Muscle of back (tissue), 11 donors: ENCODE data around the gene MAGEA9B. TPM values are rescaled to one million over a fixed set of nuclear protein-coding genes. Genes with fewer than 3 reads are reported as not detected.
"Not testable (repeated sequence)": the region's sequence is repeated elsewhere in the genome, so short reads cannot be mapped to it uniquely, and the experiment has no call there.

Source experiments
- DNase-seq, 3 donors: peaks; one replicate each; pipeline versions ENCODE4 v3.0.0 to v3.0.0-alpha.2; 2013
- polyA plus RNA-seq, 10 donors: library from polyadenylated mRNA; unstranded; fragments of 120-200 nt; gene quantifications; one replicate each; pipeline ENCODE4 v1.2.1, GENCODE V29; 2013; ENCODE audit not compliant: insufficient read length in 10 of 10

Gene MAGEA9B
- polyA plus RNA-seq, 10 donors: not detected

DNA sequence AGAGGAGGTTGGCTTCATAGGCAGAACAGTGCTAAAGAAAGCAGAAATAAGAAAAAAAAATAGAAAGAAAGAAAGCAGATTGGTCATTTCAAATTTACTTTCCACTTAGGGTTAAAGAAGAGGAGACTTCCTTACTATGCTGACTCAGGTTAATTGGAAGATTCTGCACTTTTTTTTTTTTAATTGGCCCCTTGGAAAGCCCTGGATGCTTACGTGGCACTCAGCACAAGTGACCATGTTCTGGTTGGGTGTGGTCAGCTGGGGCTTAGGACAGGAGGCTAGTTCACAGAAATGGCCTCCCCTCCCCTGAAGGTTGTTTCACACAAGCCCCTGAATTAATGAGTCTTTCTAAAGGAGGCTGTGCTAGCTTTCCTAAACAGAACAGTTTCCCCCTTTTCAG lies 14.5 kb downstream of the MAGEA9B start:
- DNase-seq: no peak

DNA sequence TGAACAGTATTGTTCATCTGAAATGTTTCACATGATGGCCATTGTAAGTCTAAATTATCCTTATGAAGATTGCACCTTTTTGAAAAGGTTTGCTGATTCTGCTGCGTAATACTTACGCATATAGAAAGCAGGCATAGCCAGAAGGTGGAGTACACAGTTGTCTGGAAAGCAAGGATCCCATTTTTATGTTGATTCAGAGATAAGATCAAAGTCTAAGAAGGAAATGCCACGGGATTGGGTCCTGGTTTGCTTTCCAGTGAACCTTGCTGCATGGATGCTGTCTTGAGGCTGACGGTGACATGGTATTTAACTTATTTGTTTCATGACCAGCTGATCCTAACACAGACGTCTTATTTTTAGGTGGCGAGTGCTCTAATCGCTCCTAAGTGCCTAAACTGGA lies 15.5 kb downstream of the MAGEA9B start:
- no peak for DNase-seq

DNA sequence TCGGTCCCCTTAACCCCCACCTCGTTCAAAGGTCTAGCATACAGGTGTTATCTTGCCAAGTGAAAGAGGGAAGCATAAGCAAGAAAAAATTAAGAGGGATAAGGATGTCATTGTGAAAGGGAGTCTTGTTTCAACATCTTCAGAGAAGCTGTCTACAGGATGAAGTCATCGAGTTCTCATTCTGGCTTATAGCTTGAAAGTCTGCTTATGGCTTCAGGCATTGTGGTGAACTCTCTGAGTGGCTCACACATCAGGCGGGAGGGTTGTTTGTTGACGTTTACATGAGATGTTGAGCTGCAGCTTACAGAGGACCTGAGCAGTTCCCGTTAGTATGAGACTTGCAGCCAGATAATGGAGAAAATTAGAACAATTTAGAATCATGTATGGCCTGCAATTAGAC lies 16.6 kb downstream of the MAGEA9B start:
- no peak for DNase-seq

DNA sequence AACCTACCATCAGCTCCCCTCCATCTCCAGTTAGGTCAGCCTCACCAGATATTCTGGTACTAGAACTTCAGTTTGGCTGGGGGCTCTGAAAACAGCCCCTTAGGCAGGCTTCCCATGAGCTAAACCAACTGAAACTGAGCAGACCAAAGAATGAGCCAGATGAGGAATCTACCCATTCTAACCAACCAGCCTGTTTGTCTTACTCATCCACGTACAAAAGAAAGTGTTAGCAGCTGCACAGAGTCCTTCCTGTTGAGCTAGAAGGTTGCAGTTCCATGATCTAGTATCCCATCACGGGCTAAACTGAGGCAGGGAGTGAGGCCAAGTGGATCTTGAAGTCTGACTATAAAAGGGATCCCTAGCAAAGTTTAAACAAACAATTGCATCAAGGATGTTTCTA lies 17.5 kb downstream of the MAGEA9B start:
- no peak for DNase-seq

DNA sequence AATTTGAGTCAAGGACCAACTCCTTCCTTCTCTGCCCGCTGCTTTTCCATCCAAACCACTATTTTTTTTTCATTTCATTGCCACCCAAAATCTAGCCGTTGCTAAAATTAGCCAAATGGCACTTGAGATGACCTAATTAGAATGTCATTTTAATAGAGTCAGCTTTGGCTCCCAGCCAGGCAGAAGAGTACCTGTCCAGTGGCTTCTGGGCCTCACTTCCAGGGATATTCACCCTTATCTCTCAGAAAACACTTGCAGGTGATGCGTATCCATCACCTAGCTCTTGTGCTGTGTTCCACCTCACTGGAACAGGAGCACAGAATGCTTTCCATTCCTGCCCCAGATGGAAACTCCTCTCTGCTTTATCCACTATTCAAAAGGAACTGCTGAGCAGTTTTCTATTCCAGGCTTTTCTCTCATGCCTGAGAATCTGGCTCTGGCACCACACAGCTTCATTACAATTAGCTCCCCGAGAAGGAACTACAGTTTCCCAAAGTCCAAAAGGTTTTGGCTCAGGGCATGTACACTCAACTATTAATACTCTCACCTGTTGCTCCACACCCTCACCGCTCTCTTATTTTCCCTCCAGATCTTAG lies 18.5 kb downstream of the MAGEA9B start:
- DNase-seq: no peak

DNA sequence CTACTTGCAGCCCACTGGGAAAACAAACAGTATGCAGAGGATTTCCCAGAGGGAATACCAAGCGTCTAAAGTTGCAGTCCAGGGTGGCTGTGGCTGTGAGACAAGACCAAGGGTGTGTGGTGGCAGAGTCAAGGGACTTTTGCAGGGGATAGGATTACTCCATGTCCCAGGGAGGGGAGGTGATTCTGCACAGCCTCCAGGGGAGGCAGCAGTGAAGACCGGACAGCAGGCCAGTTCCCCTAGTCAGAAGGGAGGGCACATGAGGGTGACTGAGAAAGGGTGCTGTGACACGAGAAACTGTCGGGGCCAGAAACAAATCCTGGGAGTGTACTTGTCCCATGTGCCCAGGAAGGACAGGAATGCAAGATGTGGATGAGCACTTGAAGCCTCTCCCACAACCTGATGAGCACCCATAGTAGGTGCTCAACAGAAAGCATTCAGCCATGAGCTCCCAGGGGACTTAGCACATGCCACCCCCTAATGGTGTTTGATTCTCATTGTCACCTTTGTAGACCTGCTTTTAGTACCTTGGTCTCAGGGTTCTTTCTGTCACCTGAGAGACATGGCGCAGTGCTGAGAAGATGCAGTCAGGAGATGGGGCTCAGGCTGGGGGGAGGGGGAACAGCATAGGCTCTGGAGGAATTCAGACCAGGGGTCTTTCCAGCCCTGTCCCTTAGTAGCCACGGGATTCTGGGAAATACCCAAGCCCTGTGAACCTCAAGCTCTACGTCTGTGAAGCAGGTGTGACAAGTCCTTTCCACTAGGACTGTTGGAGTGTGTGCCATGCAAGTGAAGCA lies 19.4 kb downstream of the MAGEA9B start:
- DNase-seq: no peak

DNA sequence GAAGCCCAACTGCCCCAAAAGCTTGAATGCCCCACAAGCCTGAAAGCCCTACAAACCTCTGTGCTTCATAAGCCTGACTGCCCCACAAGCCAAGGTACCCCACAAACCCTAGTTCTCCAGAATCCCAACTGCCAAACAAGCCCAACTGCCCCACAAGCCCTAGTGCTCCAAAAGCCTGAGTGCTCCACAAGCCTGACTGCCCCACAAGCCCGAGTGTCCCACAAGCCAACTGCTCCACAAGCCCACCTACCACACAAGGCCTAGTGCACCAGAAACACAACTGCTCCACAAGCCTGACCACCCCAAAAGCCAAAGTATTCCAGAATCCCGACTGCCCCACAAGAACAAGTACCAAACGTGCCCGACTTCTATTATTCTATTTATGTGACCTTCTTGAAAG lies 23.9 kb downstream of the MAGEA9B start:
- DNase-seq: no peak

DNA sequence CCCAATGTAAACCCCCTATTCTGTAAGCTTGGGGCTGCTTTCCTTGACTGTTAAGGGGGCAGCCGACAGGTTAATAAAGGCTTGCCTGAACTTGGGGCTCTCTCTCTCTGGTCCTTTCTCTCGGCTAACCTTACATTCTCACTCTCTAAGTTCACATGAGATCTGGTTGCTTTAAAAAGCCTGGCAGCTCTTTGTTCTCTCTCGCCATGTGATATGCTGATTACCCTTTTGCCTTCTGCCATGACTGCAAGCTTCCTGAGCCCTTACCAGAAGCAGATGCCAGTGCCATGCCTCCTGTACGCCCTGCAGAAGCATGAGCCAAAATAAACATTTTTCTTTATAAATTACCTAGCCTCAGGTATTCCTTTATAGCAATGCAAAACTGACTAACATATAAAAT lies 32.0 kb downstream of the MAGEA9B start:
- not testable (repeated sequence) for DNase-seq

DNA sequence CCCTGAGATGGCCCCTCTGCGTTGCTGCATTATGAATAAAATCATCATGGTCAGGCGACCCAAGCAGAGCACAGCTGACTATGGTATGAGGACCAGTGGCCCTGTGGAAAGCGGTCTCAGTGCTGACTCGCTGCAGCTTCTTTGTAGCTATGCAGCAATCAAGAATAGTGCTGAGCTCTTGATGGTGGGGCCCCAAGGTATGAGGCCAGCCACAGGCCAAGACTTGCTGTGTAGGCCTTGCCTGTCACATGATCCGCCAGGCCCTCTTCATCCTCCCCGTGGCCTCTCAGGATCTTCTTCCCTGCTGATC lies 35.4 kb downstream of the MAGEA9B start:
- not testable (repeated sequence) for DNase-seq

DNA sequence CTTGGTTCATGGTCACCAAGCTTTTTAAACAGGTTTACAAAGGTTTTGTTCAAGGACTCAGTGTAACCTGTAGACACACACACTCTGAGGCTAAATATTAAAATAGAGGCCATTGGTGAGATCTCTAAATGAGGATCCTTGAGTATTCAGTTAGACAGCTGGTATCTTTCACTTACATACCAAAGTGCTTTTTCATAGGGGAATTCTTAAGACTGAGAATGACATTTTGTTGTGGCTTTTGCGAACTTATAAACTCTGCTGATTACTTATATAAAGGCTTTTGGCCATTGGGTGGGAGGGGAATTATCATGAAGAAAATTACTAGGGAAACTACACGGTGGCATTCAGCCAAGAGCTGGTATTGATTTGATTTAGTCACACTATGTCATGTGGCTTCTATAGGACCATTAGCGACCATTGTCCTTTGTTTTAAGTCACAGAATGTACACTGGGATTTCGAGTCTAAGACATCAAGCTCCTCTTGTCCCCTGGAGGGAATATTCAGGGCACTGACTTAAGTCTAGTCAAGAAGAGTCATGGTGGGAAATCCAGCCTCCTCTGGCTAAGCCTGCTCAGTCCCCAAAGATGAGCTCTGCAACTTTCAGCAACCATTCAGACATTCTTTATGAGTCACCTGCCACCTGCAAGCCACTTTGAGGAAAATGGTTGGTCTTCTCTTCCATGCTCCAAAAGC lies 35.9 kb downstream of the MAGEA9B start:
- not testable (repeated sequence) for DNase-seq

DNA sequence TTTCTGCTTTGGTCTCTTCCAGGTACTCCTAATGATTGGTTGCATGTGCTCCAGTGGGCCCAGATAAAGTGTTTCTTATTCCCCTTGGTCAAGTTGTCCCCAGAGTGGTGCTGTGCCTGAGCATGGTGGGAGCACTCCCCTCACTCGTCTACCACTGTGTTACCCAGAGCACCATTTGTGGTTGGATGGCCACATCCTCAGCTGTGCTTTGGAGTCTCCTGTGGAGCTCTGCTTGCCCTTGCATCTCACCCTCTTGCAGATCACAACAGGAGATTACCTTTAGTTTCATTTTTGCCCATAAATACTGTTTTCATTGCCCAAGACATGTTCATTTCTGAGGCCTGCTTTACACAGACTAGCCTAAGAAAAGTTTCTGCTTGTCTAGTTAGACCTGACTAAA lies 36.8 kb downstream of the MAGEA9B start:
- not testable (repeated sequence) for DNase-seq

DNA sequence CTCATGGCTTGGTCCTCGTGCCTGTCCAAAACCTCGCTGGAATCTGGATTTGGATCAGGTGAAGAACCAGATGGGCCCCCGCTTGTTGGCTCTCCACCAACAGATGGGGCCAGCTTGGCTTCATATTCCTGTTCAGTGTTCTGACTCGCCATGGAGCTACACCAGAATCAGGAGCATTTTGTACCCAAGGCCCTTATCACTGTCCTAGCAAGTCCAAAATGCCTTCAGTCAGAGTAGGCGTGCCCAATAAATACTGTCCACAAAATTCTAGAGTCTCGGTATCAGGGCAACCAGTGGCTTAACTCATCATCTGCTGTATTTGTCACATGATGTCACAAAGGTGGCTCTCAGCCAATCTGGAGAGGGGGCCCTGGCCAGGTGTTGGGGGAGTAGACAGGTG lies 37.6 kb downstream of the MAGEA9B start, which contains the start of gene HSFX3:
Gene HSFX3, minus strand, starts transcription at position 224 of the 400 bp plus-strand sequence. Its CDS starts 72 bp downstream, at position 152.
- not testable (repeated sequence) for DNase-seq

DNA sequence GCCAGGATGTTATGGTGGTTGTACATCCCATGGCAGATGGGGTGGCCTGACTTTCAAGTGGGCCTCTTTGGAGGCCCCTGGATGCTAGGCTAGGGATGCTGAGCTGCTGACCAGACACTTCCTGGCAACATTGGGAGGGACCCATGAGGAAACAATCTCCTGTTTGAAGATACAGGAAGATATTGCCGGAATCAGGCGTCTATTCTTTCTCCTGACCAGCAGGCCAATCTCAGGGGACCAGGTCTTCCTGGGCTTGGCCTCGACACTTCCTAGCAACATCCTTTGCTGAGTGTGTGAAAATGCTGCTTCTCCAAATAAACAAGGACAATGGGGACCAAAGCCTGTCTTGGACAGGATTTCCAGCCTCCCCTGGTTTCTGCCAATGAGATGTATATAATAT lies 39.5 kb downstream of the MAGEA9B start:
- DNase-seq: not testable (repeated sequence)

DNA sequence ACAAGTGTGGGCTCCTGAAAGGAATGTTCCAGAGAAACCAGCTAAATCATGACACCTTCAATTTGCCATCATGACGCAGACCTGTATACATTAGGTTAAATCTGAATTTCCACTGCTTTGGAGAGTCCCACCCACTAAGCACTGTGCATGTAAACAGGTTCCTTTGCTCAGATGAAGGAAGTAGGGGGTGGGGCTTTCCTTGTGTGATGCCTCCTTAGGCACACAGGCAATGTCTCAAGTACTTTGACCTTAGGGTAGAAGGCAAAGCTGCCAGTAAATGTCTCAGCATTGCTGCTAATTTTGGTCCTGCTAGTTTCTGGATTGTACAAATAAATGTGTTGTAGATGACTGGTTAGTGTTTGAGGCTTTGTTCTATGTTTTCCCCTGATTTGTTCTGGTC lies 40.3 kb downstream of the MAGEA9B start:
- not testable (repeated sequence) for DNase-seq

DNA sequence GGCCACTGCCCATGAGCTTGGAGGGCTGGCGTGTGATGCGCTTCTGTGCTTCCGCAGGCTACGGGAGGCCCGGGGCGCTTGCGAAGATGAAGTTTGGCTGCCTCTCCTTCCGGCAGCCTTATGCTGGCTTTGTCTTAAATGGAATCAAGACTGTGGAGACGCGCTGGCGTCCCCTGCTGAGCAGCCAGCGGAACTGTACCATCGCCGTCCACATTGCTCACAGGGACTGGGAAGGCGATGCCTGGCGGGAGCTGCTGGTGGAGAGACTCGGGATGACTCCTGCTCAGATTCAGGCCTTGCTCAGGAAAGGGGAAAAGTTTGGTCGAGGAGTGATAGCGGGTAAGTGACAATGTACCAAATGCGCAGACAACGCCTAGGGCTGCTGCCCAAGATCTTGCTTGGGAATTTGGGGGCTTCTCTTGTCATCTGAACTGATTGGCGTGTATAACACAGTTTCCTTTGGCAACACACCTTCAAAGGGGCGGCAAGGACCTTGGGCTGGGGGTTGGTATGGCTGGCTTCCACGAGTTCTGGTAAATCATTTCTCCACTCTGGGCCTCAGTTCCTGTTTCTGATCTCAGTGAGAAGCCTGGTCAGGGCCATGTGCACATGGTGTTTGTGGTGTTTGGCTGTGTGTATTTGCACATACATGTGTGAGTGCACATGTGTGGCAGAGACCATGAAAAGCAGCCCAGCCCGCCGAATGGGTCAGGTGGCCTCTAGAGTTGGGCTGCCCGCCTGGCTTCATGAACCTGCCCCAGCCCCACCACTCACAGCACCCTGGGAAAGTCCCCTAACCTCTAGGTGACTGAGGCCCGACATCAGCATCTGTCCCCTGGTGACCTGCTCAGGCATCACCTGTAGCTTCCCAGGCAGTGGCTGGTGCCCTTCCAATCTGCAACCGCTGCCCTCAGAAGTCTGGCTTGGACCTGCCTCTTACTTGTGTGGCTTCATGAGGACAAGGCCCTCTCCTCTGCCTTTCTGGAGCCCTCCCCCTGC lies 41.4 kb downstream of the MAGEA9B start:
- DNase-seq: not testable (repeated sequence)

DNA sequence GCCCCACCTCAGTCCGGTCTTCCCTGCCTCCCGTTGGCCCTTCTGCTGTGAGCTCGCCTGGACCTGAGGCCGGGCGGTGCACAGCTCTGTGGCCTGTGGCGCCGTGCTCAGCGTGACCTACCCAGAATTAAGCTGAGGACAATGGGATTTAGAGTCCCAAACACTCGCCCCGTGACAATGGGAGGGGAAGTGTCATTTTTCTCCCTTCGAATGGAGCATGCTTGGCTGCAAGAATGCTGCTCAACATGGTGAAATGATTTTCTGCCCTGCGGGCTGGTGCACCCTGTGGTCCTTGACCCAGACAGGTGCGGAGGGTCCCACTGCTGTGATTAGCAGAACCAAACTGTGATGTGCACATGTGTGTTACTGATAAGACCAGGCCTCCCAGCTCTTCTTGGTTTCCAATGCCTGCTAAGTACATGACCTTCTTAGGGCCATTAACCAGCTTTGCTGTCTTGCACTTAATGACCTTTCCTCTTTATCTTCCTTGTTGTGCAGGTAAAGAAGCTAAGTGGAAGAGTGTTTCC lies 45.7 kb downstream of the MAGEA9B start:
- DNase-seq: no peak

DNA sequence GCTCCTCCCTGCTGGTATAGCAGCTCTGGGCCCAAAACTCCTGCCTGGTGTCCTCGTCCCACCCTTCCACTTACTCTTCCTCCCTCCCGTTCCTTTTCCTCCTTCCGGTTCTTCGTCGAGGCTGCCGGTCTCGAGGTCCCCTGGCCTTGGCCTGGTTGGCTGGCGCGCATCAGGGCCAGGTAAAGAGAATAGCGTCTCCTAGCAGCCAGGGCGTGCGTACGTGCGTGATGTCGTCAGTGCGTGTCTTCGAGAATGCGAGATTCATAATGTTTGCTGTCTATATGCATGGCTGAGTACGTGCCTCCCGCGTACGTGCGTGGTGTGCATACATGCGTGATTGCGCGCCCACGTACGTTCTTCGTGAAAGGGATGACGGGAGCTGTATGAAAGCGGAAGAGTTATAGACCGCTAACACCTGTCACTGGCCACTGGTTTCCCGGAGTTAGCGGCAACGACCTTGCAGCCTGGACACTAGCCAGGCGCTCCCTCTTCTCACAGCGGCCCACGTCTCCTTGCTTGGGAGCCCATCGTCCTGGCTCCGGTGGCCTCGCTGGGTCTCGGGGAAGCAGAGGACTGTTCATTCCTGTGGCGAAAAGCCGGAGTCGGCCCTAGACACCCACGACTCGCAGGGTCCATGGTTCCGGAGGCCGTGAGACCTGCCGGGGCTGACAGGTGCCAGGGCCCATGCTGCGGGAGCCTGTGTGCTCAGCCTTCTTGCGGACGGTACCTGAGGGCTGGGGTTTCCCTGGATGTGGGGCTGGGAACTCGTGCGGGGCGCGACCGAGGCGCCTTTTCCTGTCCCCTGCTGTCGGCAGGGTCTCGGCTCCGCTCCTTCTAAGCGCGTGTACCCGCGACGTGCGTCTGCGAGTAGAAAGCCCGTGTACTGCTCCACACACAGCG lies 46.4 kb downstream of the MAGEA9B start, which contains the start of gene EOLA1:
Gene EOLA1, plus strand, starts transcription at position 392 of the 900 bp plus-strand sequence. CDS start 4,619 bp downstream, outside the sequence.
- peak in 2 of 3 donors; percentile 90 to 96 for DNase-seq

DNA sequence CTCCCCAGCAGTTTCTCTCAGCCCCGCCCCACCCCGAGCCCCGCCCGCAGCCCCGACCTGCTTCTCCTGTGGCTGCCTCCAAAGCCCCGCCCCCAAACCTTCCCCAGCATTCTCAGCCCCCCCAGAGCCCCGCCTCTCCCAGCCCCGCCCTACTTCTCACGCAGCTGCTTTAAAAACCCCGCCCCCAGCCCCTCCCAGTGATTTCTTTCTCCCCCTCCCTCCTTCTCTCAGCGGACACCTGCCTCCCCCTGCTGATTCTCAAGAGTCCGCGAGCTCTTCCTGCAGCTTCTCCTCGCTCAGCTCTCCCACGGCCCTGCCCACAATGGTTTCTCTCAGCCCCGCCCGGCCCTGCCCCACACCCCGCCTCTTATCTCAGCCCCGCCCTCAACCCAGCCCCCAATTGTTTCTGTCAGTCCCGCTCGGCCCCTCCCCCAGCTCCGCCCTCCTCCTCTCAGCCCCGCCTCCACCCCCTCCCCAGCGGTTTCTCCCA lies 47.1 kb downstream of the MAGEA9B start:
- peak; percentile 88 to 91 (median 89) for DNase-seq

DNA sequence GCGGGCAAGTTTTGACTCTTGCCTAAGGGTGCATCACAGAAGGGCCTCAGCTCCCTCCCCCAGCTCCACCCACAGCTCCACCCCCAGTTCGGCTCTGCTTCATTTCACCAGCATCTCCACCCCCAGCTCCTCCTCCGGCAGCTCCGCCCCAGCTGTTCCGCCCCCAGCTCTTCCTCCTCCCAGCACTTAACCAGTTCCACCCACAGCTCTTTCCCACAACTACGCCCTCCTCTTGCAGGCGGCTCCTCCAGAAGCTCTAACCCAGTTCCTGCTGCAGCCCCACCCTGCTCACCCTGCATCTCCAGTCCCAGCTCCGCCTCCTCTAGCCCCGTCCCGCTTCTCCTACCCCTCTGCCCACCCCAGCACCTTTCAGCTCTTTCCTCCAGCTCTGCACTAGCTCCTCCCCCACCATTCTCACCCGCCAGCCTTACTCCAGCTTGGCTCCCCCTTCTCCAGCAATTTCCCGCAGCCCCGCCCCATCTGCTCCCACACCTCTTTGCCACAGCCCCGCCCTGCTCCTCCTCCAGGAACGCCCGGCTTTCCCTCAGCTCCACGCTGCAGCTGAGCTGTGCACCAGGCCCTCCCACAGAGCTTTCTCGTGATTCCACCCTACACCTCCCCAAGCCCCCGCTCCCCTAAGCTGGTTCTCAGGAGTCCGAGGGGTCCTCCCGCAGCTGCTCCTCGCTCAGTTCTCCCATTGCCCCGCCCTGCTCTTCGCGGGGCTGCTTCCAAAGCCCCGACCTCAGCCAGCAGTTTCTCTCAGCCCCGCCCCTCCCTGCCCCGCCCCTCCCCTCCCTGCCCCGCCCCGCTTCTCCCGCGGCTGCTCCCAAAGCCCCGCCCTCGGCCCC lies 47.8 kb downstream of the MAGEA9B start:
- peak; percentile 87 to 95 (median 90) for DNase-seq
